ENCODE data around the gene PYROXD2. TPM values are rescaled to one million over a fixed set of nuclear protein-coding genes. Genes with fewer than 3 reads are reported as not detected.
A peak's percentile ranks its signal among the peaks of the same experiment; 100 is the strongest.

The PYROXD2 gene
- total and polyA plus RNA-seq, 2 of the 13 experiments (the other 11 are each of a cell fraction or from before 2014, with no cell fraction given), result 2.0 to 6.2 TPM

DNA sequence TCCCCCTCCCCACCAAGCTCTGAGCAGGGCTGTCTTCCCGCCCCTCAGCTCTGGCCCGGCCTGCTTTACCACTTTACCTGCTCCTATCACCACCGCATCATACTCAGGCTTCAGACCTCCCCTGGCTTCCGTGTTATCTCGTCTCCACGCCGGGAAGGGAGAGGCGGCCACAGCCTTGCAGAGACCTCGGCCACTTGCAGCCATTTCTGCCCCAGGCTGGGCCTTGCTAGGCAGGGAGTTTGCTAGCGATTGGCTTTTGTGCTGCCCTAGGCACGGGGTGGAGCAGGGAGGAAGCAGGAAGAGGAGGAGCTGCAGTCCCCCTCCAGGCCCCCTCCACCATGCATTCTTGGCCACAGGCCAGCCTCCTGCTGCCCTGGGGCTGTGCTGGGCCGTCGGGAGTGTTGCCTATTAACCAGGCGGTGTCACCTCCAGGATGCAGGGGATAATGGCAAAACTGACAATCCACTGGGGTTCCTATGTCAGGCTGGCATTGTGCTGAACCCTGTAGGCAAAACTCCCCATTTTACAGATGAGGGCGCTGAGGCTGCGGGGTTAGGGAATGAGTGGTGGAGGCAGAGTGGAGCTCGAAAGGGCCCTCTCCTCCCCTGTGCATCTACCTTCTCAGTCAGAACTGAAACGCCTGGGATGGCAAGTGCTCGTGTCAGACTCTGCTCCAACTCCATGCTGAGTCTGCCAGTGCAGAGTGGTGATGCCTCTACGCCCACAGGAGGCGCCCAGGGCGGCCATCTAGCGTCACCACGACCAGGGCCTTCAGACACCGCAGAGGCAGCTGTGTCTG lies at the start of gene PYROXD2 (continued):
- TF ChIP-seq ARID4A (CRISPR knock-in tag; IDR thresholded peaks at IDR 0.05; ENCODE audit: borderline replicate concordance), result peak; percentile 72; the same call in 1 of the 2 replicates
- TF ChIP-seq ZSCAN12 (CRISPR knock-in tag; IDR thresholded peaks at IDR 0.05), result 0 out of 2 replicates have a peak, but pooled peaks have one; percentile 50
- TF ChIP-seq SNAPC2 (CRISPR knock-in tag; IDR thresholded peaks at IDR 0.05), result 0 out of 2 replicates have a peak, but pooled peaks have one; percentile 26
- peak; percentile 57; the same call in 1 of the 2 replicates for TF ChIP-seq ZNF605 (CRISPR knock-in tag; IDR thresholded peaks at IDR 0.05)
- no peak for TF ChIP-seq ZNF891 (CRISPR knock-in tag; IDR thresholded peaks at IDR 0.05)
- TF ChIP-seq ZNF30 (CRISPR knock-in tag; IDR thresholded peaks at IDR 0.05), result no peak
- TF ChIP-seq ZNF646 (CRISPR knock-in tag; IDR thresholded peaks at IDR 0.05), result no peak
- 0 out of 2 replicates have a peak, but pooled peaks have one; percentile 40 for TF ChIP-seq ZNF431 (CRISPR knock-in tag; IDR thresholded peaks at IDR 0.05; ENCODE audit: borderline replicate concordance, low read depth)
- TF ChIP-seq ZNF292 (CRISPR knock-in tag; IDR thresholded peaks at IDR 0.05; ENCODE audit: borderline replicate concordance, low read depth), result peak; percentile 68; the same call in 1 of the 2 replicates
- TF ChIP-seq MEIS2 (CRISPR knock-in tag; IDR thresholded peaks at IDR 0.05), result 0 out of 2 replicates have a peak, but pooled peaks have one; percentile 45
- TF ChIP-seq ZNF768 (CRISPR knock-in tag; IDR thresholded peaks at IDR 0.05), result peak; percentile 10; the same call in 1 of the 2 replicates
- TF ChIP-seq SP5 (CRISPR knock-in tag; IDR thresholded peaks at IDR 0.05; ENCODE audit: borderline replicate concordance, low read depth), result peak; percentile 95
- no peak for TF ChIP-seq ZFAT (CRISPR knock-in tag; conservative IDR thresholded peaks at IDR 0.05)
- peak; percentile 40; the same call in 1 of the 2 replicates for TF ChIP-seq ISL2 (CRISPR knock-in tag; IDR thresholded peaks at IDR 0.05)
- TF ChIP-seq MYPOP (CRISPR knock-in tag; IDR thresholded peaks at IDR 0.05), result 0 out of 2 replicates have a peak, but pooled peaks have one; percentile 47
- no peak for TF ChIP-seq PLRG1 (conservative IDR thresholded peaks at IDR 0.05)
- no peak; the same call in 1 of the 2 replicates for TF ChIP-seq AHR (CRISPR knock-in tag; IDR thresholded peaks at IDR 0.05)
- TF ChIP-seq ZBTB7B (CRISPR knock-in tag; IDR thresholded peaks at IDR 0.05), result no peak
